IMR-90 (cell line): ENCODE measurements around the gene CDC42BPG.

ENCODE experiments used
- CEBPB ChIP-seq: IDR thresholded peaks from 2 replicates; pipeline ENCODE4 v1.6.1; 2012; ENCODE audit warnings: low read depth, low read length, improper control_type of control experiment
- FOS ChIP-seq: fragments of 150-350 bp; IDR thresholded peaks from 2 replicates; pipeline ENCODE4 v1.6.1; 2016; ENCODE audit warnings: low read depth, low read length
- MAZ ChIP-seq: IDR thresholded peaks from 2 replicates; pipeline ENCODE4 v1.6.1; 2012; ENCODE audit warnings: low read depth, mild to moderate bottlenecking, low read length, improper control_type of control experiment, moderate library complexity, borderline replicate concordance
- MXI1 ChIP-seq: IDR thresholded peaks from 2 replicates; pipeline ENCODE4 v1.6.1; 2012; ENCODE audit warnings: low read depth, mild to moderate bottlenecking, low read length, moderate library complexity, borderline replicate concordance
- NFE2L2 ChIP-seq: fragments of 150-350 bp; IDR thresholded peaks from 2 replicates; pipeline ENCODE4 v1.6.1; 2016; ENCODE audit warnings: low read depth, mild to moderate bottlenecking, low read length
- POLR2A ChIP-seq: IDR thresholded peaks from 2 replicates; pipeline ENCODE4 v1.6.1; 2012; ENCODE audit warnings: mild to moderate bottlenecking, low read depth, low read length
- RAD21 ChIP-seq: IDR thresholded peaks from 2 replicates; pipeline ENCODE4 v1.6.1; 2012; ENCODE audit warnings: low read length, improper control_type of control experiment
- RCOR1 ChIP-seq: IDR thresholded peaks from 2 replicates; pipeline ENCODE4 v1.6.1; 2012; ENCODE audit warnings: mild to moderate bottlenecking, low read length, improper control_type of control experiment; ENCODE audit not compliant: insufficient replicate concordance
- TF ChIP-seq, protein P1 (sequence below): conservative IDR thresholded peaks from 2 replicates; pipeline ENCODE4 v1.5.1; 2012; ENCODE audit warnings: mild to moderate bottlenecking, low read depth, low read length, improper control_type of control experiment

DNA sequence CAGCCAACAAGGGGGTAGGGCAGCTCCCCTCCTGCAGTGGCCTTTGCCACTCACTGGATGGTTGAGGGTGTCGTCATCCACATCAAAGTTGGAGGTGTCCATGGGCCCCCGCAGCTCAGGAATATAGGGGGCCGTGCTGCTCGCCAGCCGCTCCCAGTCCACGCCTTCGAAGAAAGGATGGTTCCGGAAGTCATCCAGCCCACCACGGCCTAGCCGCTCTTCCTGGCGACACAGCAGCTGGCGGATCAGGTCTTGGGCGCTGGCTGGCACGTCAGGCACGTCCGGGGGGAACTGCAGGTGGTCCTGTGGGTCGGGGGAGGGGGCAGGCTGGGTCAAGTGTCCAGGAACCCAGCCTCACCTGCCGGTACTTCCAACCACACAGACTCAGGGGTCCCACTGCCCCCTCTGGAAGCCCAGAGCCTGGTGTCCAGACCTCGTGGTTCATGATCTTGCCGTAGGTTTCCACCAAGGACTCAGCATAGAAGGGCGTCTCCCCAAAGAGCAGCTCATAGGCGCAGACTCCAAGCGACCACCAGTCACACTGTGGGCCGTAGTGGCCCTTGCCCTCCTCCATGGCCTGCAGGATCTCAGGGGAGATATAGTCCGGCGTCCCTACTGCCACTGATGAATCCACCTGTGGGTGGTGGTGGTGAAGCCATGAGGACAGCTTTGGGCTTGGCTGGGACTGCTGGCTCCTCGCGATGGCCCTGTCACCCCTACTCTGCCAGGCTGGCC is 5.7 kb downstream of the CDC42BPG start:
- TF ChIP-seq, protein P1, sequence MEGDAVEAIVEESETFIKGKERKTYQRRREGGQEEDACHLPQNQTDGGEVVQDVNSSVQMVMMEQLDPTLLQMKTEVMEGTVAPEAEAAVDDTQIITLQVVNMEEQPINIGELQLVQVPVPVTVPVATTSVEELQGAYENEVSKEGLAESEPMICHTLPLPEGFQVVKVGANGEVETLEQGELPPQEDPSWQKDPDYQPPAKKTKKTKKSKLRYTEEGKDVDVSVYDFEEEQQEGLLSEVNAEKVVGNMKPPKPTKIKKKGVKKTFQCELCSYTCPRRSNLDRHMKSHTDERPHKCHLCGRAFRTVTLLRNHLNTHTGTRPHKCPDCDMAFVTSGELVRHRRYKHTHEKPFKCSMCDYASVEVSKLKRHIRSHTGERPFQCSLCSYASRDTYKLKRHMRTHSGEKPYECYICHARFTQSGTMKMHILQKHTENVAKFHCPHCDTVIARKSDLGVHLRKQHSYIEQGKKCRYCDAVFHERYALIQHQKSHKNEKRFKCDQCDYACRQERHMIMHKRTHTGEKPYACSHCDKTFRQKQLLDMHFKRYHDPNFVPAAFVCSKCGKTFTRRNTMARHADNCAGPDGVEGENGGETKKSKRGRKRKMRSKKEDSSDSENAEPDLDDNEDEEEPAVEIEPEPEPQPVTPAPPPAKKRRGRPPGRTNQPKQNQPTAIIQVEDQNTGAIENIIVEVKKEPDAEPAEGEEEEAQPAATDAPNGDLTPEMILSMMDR = no peak
- TF ChIP-seq POLR2A (no peak), NFE2L2 (no peak), MAZ (no peak), CEBPB (no peak), RCOR1 (no peak), RAD21 (no peak), FOS (no peak), MXI1 (no peak)
